Stimulated activated CD4-positive, alpha-beta T cell treated with anti-CD3 and anti-CD28 coated beads, Interleukin-12 subunit alpha, Interleukin-12 subunit beta, amount 100 ng/mL, for 4 hours (primary cell): Measurements from ENCODE around the gene MAPK11.
"Not testable (repeated sequence)": the region's sequence is repeated elsewhere in the genome, so short reads cannot be mapped to it uniquely, and the experiment has no call there.

Experiments used
- DNase-seq: peaks from one replicate; pipeline ENCODE4 v3.0.0-alpha.2; 2020

The MAPK11 gene

GRCh38 chr22:50275181-50276055 is 5.2 kb upstream of the MAPK11 start:
- no peak for DNase-seq

GRCh38 chr22:50274771-50275170 is 4.6 kb upstream of the MAPK11 start:
- no peak for DNase-seq

GRCh38 chr22:50274311-50274710 is 4.1 kb upstream of the MAPK11 start:
- DNase-seq, result peak; percentile 34

GRCh38 chr22:50273781-50274180 is 3.6 kb upstream of the MAPK11 start:
- not testable (repeated sequence) for DNase-seq

- not testable (repeated sequence) for DNase-seq
Observed at GRCh38 chr22:50273352-50273751, 3.2 kb upstream of the MAPK11 start.

GRCh38 chr22:50272044-50272802 is 2.0 kb upstream of the MAPK11 start:
- no peak for DNase-seq

GRCh38 chr22:50271519-50271970 is 1.4 kb upstream of the MAPK11 start:
- peak; percentile 67 for DNase-seq

- DNase-seq, result peak; percentile 63
Observed at GRCh38 chr22:50270666-50271394, 650 bp upstream of the MAPK11 start.

GRCh38 chr22:50269573-50269969 is 609 bp downstream of the MAPK11 start:
- DNase-seq, result no peak

GRCh38 chr22:50268655-50269113 is 1.5 kb downstream of the MAPK11 start:
- no peak for DNase-seq

GRCh38 chr22:50267591-50268390 is 2.4 kb downstream of the MAPK11 start:
- DNase-seq, result peak; percentile 57

GRCh38 chr22:50266994-50267393 is 3.2 kb downstream of the MAPK11 start:
- no peak for DNase-seq

- no peak for DNase-seq
Observed at GRCh38 chr22:50264946-50265669, 5.1 kb downstream of the MAPK11 start.

GRCh38 chr22:50264104-50264745 is 6.0 kb downstream of the MAPK11 start:
- DNase-seq, result no peak

- no peak for DNase-seq
Observed at GRCh38 chr22:50262973-50263617, 7.1 kb downstream of the MAPK11 start.

- DNase-seq, result no peak
Observed at GRCh38 chr22:50262460-50262911, 7.7 kb downstream of the MAPK11 start.

GRCh38 chr22:50261615-50262459 is 8.3 kb downstream of the MAPK11 start, which contains the start of gene MAPK12:
Gene MAPK12 (minus strand): TSS chr22:50261683. CDS start chr22:50261509, 174 bp downstream.
- no peak for DNase-seq

- peak; percentile 40 for DNase-seq
Observed at GRCh38 chr22:50260801-50261614, 9.2 kb downstream of the MAPK11 start.
